RPMI7951 (cell line): ENCODE data around the gene TRANK1. TPM values are rescaled to one million over a fixed set of nuclear protein-coding genes. Genes with fewer than 3 reads are reported as not detected.
"Not testable (repeated sequence)": the region's sequence is repeated elsewhere in the genome, so short reads cannot be mapped to it uniquely, and the experiment has no call there.

Experiments used
- DNase-seq: peaks from one replicate; pipeline ENCODE4 v3.0.0-alpha.2; 2012; ENCODE audit warnings: low read depth
- total RNA-seq: library from RNA; depleted of rRNA; stranded (reverse); fragments of >200 nt; shearing (Covaris generic); gene quantifications from 2 replicates; pipeline ENCODE4 v1.2.3, GENCODE V29; 2014

TRANK1 gene
- total RNA-seq, 1 experiment from 2014 or later: 15.3 TPM

DNA sequence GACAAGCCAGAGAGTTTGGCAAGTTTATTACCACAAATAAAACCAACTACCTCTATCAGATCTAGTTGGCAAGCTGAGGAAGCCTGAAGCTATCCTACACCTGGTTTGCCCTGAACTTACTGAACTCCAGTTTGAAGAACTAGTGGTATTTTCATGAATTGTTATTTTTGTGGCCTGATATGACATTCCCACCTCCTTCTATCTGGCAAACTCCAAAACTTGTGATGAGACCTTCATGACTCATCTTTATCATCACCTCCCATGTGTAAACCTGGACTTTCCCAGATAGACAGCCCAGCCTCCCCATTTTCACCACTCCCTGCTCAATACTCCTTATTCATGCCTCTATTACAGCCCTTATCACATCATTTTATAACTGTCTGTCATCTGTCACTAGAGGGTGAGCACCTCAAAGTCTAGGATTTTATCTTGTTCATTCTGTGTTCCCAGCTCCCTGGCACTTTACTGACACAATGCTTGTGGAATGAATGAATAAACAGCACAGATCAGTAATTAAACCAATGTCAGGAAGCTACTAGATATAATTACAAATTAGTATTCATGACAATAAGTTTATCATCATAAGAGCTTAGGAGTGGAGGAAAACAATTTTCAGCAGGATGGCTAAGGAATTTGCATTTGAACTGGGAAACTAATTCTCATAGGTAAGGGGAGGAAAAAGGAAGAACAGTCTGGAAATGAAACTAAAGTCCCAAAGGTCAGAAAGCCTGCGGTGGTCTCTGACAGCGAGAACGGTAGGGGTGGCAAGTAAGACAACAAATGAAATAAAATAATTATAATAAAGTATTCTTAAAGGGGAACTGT lies 13.2 kb upstream of the TRANK1 start:
- DNase-seq: peak; percentile 82

DNA sequence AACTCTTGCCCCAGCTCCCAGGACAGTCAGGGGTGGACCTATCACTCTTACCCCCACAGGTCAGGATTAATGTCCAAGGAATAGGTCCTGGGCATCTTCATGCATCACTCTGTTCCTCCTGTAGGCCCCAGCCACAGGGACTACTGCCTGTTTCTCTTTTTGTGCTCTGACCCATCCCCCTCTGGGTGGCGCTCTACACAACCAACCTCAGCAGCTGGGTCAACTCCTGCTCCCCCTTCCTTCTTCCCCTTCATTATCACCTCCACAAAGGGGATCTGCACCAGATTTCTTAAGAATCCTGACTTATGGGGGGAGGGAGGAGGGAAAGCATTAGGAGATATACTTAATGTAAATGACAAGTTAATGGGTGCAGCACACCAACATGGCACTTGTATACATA lies 12.2 kb upstream of the TRANK1 start:
- no peak for DNase-seq

DNA sequence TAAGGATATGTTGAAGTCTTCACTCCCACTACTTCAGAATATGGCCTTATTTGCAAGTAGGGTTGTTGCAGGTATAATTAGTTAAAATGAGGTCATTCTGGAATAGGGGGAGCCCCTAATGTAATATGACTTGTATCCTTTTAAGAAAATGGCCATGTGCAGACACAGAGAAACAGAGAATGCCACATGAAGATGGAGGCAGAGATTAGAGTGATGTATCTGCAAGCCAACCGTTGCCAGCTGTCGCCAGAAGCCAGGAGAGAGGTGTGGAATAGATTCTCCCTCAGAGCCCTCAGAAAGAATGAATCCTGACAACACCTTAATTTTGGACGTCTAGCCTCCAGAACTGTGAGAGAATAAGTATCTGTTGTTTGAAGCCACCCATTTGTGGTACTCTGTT lies 11.3 kb upstream of the TRANK1 start:
- no peak for DNase-seq

DNA sequence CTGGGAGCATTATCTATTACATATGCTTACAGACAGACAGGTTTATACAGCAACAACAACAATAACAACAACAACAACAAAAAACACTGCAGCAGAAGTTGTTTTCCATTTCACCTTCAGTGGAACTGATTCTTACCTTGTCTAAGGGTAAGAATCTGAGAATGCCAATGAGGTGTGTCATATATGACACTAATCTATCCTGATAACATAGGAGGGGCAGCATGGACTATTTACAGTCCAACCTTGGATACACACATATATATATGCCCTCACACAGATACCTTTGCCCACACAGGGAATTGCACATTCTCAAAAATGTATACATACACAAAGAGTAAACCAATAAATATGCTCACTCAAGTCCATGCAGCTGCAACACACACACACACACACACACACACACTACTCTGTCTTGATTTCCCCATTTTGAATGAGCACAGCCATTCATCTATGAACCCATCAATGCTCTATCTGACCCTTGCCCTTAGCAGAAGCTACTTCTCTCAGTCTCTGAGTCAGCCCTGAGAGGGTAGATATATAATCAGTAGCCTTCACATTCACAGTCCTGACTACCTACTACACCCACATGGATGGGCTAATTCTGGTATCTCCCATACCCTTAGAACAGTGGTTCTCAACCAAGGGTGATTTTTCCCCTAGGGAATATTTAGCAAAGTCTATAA lies 9.7 kb upstream of the TRANK1 start:
- DNase-seq: no peak

DNA sequence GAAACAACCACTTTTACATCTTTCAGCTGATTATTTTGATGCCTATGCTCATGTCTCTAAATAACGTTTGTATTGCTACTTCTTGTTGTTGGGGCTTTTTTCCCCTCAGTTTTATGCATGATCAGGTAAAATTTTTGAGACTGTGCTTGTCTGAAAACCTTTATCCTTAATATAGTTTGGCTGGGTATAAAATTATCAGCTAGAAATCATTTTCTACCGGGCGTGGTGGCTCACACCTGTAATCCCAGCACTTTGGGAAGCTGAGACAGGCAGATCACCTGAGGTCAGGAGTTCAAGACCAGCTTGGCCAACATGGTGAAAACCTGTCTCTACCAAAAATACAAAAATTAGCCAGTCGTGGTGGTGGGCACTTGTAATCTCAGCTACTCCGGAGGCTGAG lies 3.0 kb upstream of the TRANK1 start:
- not testable (repeated sequence) for DNase-seq

DNA sequence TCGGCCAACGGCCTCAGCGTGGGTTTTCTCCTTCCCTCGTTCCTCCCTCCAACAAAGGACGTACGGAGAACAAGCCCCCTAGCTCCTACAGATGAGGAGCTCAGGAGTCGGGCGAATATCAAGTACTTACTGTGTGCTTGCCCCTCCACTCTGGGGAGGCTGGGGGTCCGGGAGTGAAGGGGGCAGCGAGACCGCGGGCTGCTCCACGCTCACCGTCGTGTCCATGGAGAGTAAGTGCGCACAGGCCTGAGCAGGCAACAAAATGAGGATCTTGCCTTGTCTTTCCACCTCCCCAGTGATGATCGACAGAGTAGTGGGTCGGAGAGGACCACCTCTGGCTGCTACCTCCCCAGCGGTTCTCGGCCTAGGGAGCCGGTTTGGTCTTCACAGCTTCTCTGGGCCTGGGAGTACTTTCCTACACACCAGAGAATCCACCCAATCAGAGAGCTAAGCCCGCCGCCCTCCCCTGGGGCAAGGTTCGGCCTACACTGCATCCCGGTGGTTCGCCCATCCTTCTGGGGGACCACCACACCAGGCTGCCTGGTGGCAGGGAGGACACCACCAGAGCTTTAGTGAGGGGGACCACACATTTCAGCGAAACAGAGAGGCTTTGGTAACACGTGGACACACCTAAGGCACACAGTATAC lies 603 bp upstream of the TRANK1 start:
- no peak for DNase-seq

DNA sequence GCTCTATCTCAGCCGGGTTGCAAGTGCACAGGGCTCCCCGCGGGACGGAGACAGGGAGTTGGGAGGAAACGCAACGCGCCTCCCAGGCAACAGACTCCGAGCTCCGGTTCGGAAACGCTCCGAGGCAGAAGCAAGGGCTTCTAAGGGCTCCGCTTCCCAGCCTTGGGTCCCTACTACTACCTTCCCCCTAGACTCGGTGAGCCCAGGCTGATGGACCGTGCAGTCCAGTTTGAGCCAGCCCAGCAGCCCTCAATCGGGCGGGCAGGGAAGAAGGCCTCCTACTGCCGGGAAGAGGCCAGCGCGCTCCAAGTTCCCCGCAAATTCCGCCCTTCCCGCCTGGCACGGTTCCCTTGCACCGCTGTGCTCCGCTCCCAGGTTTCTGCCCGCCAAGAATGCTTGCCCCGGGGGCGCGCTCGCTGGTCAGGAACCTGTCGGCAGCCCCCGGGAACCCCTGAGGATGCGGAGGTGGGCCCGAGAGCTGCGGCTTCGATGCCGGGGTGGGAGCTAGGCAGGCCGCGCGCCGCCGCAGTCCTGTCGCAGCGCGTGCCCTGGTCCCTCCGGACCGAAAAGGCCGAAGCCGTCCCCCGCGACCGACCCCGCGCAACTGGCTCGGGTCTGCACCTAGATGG lies 728 bp downstream of the TRANK1 start:
- DNase-seq: peak; percentile 61

DNA sequence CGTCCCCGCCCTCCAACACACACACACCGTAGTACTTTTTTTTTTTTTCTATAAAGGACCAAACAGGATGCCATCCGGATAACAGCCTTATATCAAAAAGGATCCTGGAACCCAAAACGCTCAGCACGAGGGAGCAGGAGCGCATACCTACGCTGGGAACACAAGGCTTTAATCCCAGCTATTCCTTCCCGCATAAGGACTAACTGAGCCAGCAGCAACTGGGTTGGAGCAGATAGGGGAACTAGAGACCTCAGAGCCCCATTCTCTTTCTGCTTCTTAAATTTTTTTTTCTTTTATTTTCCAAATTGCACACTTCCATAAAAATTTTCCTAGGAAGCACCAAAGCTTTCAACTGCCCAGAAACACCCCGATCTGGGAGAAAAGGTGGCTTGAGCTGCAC lies 1.3 kb downstream of the TRANK1 start:
- DNase-seq: no peak

DNA sequence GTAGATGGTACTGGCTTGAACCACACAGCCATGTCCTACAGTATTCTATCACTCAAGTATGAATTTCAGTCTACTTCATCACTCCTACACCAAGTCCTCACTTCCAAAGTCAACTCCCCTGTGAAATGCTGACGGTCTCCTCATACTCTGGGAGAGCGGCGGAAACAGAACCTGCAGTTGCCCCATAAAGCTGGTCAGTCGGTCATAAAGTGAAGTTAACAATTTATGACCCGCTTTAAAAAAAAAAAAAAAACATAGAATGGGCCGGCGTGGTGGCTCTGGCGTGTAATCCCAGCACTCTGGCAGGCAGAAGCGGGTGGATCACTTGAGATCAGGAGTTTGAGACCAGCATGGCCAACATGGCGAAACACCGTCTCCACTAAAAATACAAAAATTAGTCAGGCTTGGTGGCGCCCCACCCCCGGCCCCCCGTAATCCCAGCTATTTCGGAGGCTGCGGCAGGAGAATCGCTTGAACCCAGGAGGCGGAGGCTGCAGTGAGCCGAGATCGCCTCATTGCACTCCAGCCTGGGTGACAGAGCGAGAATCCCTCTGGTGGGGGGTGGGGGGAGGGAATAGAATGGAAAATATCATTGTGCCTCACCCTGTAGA lies 2.1 kb downstream of the TRANK1 start:
- no peak for DNase-seq

DNA sequence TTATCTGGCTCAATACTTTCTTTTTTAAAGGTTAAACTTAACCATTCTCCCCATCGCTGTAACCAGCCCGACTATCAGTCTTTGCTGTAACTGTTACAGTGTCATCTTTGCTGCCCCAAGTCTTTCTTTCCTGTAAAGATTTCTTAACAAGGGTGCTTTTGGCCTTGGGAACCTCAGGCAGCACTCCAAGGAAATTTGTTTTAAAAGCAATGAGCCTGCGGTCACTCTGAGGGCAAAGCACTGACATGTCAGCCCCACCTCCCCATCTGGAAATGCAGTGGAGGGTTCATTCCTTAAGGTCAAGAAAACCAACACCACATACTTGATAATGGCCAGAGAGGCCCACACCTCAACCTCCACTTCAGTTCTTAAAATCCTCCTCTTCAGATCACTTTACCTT lies 3.2 kb downstream of the TRANK1 start:
- DNase-seq: peak; percentile 28

DNA sequence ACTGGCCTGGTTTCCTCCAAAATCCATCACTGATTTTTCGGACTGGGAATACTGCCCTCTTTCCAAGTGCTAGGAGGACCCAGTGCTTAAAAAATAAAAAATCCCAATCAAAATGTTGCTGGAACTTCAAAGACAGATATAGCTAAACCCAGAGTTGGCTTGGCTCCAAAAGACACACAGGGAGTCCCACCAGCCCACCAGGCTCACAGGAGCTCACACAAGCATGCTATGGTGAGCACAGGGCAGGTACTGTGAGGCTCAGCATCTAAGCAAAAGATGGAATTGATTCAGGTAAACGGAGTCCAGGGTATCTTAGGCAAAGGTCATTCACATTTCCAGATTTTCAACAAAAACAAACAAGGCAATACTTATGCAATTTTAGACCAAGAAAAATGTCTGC lies 3.7 kb downstream of the TRANK1 start:
- DNase-seq: no peak

DNA sequence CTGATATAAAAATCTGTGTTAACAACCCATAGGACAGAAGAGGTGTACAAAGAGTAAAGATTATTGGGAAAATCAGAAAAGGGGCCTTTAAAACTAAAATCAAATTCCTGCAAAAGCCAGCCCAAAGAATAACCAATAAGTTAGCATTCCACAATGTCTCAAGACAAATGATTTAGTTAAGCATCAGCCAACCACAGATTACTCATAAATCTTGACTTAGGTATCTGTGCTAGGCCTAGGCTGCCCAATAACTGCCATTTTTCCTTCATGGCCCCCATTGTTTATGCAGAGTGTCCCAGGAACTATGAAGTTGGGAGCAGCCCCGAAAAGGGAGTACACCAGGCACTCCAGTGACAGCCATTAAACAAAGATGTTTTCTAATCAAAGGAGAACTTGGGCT lies 7.4 kb downstream of the TRANK1 start:
- DNase-seq: no peak

DNA sequence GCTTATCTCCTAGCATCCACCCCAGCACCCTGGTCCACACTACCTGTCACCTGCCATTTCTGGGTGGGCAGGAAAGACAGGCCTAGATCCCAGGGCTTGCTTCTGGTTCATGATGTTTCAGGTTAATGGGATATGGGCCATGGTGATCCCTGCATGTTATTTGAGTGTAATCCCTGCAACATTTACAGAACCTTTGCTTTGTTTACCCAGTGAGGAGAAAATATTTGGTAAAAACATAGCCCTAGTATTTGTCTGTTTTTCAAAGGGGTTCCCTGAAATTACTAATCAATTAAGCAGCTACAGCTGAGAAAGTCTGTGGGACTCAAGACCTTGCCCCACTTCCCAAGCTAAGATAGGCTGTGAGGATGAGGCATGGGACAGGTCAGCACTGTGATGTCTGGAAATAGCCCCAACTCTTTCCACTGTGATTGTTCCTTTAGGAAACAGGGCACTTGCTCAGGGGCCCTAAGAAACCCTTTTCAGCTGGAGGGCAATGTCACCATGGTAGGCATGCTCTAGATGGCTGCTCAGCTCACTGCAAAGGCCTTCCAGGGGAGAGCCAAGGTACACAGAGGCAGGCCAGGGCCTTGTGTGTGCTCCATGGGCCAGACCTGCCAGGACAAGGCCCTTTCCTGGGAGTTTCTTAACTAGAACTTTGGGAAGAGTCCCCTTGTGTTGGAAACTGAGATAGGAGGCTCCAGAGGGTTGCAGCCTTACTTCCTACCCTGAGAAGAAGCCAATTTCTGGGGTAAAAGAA lies 11.1 kb downstream of the TRANK1 start:
- DNase-seq: no peak

DNA sequence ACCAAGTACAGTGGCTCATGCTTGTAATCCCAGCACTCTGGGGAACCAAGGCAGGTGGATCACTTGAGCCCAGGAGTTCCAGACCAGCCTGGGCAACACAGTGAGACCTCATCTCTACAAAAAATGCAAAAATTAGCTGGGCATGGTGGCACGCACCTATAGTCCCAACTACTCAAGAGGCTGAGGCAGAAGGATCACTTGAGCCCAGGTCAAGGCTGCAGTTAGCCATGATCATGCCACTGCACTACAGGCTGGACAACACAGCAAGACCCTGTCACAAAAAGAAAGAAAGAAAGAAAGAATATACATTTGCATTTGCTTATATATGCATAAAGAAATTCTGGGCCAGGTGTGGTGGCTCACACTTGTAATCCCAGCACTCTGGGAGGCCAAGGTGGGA lies 13.4 kb downstream of the TRANK1 start:
- not testable (repeated sequence) for DNase-seq

DNA sequence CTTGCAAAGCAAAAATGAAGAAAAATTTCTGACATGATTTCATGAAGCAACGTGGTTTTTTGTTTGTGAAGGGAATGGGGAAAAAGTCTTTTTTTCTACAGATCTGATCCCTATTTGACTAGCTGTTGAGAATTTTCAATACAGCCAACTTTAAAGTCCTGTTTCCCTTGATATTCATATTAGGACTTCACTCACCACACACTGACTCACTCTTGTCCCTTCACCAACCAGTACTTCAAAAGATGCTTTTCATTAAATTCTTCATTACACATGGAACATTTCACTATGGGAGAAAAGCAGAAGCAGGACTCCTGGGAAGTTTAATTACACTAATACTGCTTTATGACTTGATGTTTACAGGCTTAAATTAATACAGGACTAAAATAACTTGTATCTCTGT lies 16.6 kb downstream of the TRANK1 start:
- no peak for DNase-seq

DNA sequence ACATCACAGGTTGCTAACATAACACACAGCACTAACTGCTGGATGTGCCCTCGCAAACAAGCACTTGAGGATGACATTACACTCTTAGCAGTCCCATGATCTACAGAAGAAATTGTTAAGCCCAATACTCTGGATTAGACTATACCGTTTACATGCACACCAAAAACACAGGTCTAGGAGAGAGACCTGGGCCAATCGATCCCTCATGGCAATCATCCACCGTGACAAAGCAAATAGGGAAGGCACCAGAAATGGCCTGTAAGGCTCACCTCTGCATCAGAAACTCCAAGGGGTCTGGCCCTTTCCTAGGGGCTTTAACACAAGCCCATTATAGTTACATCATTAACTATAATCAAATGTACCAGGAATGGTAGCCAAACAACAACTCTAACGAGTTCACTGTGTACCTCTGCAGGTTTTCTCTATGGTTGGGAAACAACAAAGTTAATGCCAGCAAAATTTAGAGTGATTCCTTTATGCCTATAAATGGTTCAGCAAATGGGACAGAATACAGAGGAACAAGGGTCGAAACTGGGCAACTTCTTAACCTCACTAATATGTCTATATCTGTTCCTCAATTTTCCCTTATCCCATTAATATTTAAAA lies 18.5 kb downstream of the TRANK1 start:
- DNase-seq: no peak

DNA sequence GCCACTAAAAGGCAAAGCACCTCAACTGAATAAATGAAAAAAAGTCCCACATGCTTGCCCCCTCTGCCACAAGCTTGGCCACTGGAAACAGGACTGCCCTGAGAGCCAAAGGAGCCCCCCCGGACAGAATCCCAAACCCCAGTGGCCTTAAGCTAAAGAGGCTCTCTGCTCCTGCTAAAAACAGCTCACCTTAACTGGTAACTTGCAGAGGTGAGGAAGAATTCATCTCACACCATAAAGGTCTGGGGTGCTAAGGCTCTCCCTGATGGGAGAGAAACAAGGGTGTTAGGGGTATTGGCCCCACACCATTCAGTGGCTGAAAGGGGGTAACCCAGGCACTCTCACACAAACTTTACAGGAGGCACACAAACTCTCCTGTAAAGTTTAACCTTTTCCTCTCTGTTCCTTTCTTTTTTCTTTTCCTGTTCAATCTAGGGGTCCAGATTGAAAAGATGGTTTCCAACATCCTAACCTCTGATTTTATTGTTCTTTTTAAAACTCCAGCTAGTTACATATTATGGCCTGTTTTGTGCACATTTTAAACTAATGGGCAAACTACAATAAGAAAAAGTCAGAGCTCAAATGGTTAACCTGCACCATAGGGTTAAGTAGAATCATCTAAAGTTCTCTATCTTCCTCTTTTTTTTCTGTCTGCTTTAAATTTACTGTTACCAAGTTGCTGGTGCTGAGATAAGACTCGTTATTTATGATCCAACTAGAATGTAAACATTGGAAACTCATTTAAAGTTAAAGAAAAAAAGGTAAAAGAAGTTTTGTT lies 19.9 kb downstream of the TRANK1 start:
- no peak for DNase-seq

DNA sequence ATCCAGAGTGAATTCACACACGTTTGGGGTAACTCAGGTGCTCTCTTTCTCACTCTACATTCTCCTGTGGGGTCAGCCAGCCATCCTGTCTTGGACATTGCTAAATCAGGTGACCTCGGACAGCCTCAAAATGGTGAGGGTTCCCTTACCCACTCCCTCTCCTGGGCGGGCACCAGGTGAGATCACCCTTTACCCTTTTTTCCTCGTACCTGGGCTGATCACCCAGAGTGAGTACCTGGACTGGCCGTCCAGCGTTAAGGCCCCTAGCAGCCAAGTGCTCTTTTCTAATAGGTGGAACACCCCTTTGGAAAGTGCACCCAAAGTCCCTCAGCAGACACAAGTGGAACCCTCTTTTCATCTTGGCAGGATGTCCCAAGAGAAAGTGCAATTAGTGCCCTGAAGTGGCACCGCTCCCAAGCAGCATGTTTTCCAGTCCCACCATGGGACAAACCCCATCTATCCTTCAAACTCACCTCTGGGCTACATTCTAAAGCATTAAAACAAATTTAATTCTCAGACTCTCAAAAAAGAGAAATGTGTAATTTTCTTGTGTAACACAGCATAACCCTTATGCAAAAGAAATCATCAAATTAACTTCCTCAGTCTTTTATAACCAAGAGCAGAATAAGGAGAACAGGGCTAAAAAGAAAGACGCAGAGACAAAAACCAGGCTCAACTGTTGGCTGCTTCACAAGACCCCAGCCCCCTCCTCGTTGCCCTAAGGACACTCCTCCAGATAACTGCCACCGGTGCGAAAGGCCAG lies 20.7 kb downstream of the TRANK1 start:
- DNase-seq: no peak

DNA sequence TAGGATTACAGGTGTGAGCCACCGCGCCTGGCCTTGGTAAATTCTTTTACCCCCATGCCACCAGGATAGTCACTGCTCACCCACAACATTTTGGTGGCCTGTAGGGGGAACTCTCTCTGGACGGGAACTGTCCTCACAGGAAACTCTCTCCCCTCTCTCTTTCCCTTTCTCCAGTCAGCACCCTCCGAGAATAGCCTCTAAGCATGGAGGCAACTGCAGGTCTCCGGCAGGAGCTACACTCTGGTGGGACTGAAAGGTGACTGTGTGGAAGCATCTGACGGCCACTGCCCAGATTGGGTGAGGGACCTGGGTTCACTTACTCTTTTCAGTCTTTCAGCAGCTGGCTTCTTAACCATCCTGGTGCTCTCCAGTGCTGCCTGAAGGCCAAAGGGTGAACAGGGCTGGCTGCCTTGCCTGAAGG lies 21.3 kb downstream of the TRANK1 start:
- DNase-seq: no peak
